Jurkat, Clone E6-1 (cell line): Measurements from ENCODE around the gene NOP56.
"Not testable (repeated sequence)": the region's sequence is repeated elsewhere in the genome, so short reads cannot be mapped to it uniquely, and the experiment has no call there.

ENCODE experiments used
- DNase-seq: peaks from one replicate; pipeline ENCODE4 v3.0.0-alpha.2; 2011; ENCODE audit warnings: low read depth, low spot score
- H3K4me3 ChIP-seq: 2 replicates; pipeline ENCODE4 v1.5.1; 2011; ENCODE audit warnings: mild to moderate bottlenecking, low read length, control low read depth, moderate library complexity

NOP56 gene

DNA sequence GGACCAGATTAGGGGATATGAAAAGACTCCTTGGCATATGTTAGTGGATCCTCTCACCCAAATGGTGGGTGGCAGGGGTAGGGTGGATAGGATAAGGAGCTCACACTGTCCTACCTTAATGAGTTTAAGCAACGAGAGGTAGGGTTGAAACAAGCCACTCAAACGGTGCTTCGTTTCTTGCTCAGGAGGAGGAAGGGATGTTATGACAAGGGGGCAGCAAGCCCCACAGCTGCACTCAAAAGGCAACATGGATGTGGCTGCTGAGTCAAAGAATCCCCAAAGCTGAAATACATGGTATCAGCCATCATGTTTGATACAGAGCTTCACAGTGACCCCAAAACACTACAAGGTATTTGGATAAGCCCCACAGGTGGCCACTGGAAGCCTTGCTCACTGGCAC lies 20.0 kb downstream of the NOP56 start:
- H3K4me3 ChIP-seq = no peak overlapping the region
- DNase-seq = no peak

DNA sequence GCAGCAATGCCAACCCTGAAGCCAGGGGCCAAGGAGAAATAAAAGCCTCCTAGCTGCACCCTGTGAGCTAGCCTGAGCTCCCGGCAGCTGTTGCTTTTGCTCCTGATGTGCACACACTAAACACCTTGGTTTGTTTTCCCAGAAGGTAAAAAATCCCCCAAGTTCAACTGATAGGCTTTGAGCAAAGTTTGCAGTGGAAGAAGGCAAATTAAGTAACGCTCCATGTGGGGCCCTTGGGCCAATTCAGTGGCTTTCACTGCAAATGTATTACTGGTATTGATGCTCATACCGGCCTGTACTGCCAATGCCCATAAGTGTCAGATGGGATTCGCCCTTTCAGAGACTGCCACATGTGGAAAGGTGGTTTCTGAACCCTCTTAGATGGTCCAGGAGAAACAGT lies 21.0 kb downstream of the NOP56 start:
- no peak overlapping the region for H3K4me3 ChIP-seq
- no peak for DNase-seq

DNA sequence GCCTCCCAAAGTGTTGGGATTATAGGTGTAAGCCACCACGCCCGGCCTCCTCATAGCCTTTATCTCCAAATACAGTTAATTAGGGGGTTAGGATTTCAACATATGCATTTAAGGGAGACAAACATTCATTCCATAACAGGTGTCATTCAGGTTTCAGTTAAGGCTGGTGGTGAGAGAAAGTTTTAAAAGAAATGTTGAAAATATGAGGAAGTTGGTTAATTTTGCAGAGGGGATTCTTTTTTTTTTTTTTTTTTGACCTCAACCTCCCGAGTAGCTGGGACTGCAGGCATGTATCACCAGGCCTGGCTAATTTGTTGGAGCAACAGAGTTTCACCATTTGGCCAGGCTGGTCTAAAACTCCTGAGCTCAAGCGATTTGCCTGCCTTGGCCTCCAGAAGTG lies 27.6 kb downstream of the NOP56 start:
- DNase-seq = no peak

DNA sequence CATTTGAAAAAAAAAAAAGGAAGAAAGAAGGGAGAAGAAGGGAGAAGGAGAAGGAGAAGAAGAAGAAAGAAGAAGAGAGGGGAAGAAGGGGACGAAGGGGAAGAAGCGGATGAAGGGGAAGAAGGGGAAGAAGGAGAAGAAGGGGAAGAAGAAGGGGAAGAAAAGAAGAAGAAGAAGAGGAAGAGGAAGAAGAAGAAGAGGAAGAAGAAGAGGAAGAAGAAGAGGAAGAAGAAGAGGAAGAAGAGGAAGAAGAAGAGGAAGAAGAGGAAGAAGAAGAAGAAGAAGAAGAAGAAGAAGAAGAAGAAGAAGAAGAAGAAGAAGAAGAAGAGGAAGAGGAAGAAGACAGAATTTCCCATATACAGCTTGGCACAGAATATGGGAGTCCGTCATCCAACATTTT lies 29.6 kb downstream of the NOP56 start:
- not testable (repeated sequence) for DNase-seq, H3K4me3 ChIP-seq

More for the DNA sequence above, 27.6 kb downstream of the NOP56 start:
- no peak overlapping the region for H3K4me3 ChIP-seq

DNA sequence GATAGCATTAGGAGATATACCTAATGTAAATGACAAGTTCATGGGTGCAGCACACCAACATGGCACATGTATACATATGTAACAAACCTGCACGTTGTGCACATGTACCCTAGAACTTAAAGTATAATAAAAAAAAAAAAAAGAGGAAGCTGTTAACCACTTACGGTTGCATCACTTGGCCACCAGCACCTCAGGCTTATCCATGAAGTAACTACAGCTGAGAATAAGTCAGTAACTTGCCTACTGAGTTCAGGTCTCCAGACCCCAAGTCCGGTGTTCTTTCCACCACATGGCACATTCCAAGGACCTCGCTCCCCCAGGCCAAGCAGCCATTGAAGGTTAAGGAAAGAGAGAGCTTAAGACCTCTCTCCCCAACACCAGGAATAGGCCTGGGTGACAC lies 32.4 kb downstream of the NOP56 start:
- peak; percentile 49 for DNase-seq
- H3K4me3 ChIP-seq = not testable (repeated sequence)

DNA sequence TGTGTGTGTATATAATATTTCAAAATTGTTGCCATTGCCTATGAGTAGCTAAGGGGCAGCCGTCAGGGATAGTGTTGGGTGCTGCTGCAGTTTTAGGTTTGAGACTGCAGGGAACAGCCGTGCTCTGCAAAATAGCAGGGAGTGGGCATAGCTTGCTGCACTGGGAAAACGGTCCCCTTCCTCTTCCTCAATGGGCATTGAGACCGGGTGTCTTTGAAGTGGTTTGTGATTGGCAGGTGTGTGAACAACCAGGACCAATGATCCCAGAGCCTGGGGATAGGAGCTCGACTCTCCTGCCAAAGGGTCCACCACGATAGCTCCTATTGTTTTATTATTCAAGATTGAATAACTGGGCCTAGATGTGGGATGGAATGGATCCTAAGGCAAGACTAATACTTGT lies 35.1 kb downstream of the NOP56 start:
- no peak for DNase-seq
- H3K4me3 ChIP-seq = peak overlapping the region; percentile 11; the same call in 1 of the 2 replicates

DNA sequence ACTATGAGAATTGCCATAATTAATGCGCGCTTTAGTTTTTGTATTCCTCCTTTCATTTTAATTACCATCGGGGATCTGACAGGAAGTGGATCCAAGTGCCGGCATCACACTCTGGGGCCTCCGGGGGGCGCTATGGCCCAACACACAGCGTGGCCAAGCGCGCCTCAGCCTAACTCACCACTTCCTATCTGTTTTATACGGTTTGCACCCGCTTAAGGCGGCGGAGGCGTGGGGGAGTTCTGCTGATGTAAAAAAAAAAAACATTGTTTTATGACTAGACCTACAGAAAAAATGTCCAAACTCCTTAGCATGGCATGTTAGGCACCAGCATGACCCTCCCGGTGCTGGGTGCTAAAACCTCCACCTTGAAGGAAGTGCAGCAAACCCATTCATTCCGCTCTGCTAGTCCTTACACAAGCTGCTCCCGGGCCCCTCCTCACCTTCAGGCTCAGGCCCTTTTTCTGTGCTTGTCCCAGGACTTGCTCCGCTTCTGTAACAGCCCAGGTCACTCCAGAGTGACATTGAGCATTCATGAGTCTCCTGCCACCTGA lies 35.7 kb downstream of the NOP56 start:
- DNase-seq = peak; percentile 83
- peak overlapping the region; percentile 23 for H3K4me3 ChIP-seq

DNA sequence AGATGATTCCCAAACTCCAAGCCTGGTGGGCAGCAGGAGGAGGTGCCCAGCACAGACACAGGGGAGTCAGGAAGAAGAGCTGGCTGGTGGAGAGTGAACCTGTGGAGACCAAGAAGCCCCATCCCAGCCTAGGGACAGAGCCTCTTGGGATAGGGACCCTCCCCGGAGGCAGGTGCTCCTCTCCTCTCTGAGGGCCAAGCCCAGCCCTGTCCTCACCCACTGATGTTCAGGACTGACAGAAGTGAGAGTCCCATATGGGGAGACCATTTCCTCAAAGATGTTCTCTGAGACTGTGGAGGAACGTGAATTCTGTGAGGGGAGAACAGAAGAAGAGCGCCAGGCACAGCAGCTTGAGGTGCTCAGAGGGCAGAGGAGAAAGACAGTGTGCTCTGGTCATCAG lies 37.8 kb downstream of the NOP56 start:
- DNase-seq = no peak
- no peak overlapping the region for H3K4me3 ChIP-seq

DNA sequence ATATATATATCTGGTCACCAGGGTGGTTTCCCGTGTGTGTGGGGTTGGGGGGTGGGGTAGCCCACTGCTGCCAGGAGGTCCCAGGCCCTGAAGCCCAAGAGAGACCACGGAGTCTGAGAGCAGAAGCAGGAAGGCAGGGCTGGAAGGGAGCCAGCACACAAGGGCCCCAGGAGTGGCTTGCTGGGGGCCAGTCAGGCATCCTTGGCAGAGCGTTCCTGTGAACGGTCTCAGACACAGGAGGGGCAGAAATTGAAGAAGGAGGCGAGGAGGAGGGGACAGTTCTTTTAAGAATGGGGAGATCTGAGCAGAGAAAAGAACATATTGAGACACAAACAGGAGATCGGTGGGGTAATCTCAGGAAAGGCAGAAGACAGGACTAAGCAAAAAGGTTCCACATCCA lies 38.3 kb downstream of the NOP56 start:
- DNase-seq = no peak

DNA sequence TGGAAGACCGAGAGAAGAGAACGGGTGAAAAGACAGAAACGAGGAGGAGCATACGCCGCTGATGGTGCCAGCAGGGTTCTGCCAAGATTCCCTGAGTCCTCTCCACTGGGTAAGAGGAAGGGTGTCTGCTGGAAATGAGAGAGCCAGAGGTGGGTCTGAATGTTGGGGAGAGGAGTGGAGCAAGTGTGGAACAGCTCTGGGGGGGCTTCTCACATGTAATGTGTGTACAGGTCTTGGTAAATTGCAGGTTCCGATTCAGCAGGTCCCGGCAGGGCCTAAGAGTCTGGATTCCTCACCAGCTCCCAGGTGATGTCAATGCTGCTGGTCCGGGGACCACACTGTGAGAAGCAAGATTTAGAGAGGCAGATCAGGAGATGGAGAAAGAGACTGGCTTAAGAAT lies 38.7 kb downstream of the NOP56 start:
- no peak for DNase-seq
- H3K4me3 ChIP-seq = no peak overlapping the region

More for the DNA sequence above, 38.3 kb downstream of the NOP56 start:
- no peak overlapping the region for H3K4me3 ChIP-seq

DNA sequence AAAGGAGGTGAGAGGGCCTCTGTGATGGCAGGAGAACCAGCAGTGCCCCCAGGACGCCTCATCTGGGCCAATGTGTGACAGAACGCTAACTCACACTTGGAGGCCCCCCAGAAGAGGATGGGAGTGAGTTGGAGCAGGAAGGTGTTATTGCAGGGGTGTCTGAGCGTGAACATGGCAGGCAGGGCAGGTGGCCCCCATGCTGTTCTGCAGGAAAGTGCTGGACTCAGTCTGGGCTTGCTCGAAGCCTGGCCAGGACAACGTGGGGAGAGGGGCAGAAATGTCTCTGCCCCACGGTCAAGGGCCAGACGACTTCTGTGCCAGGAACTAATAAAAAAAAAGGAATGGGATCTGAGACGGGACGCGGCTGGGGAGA lies 39.2 kb downstream of the NOP56 start:
- no peak overlapping the region for H3K4me3 ChIP-seq
- no peak for DNase-seq

DNA sequence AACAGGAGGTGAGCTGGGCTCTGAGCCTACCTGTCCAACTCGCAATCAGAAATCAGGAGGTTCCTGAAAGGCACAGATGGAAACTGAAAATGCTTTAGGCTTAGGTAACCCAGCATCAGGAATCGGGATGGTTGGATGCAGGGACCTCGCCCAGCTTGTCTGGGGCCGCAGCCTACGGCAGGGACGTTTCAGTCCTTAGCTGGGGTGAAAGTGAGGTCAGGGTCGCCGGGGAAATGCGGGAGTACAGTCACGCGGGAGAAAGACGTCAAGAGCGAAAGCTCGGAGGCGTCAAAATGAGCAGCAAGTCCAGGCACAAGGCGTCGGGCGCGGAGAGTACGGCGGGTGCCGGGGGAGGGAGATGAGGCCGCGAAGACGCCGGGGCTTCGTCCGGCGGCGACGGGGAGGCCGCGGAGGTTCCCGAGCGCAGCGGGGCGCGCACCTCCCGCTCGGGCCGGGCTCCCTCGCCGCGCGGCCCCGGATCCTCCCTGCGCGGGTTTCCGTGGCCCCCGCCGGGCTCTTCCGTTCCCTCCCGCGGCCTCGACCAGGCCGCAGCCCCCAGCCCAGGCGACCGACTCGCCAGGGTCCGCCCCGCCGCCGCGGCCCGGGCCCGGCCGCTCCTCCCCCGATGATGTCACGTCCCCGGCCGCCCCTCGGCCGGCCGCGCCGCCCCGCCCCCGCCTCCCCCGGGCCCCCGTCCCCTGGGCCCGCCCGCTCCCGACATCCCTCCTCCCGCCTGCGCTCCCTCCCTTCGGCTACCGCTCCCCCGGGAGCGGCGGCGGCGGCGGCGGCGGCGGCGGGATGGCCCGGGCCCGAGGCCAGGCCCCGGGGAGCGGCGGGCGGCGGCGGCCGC lies 39.8 kb downstream of the NOP56 start, which contains the start of gene EBF4:
Gene EBF4, plus strand, starts transcription at position 745 of the 850 bp plus-strand sequence. CDS start 866 bp downstream, outside the sequence.
- H3K4me3 ChIP-seq = peak within 1 kb of the TSS; percentile 25; the same call in 1 of the 2 replicates
- no peak for DNase-seq

DNA sequence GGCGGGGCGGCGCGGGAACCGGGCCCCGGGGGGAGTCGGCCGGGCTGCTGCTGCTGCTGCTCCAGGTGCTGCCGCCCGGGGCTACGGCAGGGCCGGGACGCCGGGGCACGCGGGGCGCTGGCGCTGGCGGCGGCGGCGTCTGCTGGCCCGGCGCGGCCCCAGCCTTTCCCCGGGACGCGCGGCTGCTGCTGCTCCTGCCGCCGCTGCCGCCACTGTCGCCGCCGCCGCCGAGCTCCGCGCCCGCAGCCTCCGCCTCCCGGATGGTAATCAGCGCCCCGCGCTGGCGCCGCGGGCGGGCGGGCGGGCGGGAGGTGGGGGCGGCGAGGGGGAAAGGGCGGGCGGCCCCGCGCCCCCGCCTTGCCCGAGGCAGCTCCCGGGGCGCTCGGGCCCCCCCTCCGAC lies 40.5 kb downstream of the NOP56 start:
- H3K4me3 ChIP-seq = no peak overlapping the region; the same call in 1 of the 2 replicates
- no peak for DNase-seq

DNA sequence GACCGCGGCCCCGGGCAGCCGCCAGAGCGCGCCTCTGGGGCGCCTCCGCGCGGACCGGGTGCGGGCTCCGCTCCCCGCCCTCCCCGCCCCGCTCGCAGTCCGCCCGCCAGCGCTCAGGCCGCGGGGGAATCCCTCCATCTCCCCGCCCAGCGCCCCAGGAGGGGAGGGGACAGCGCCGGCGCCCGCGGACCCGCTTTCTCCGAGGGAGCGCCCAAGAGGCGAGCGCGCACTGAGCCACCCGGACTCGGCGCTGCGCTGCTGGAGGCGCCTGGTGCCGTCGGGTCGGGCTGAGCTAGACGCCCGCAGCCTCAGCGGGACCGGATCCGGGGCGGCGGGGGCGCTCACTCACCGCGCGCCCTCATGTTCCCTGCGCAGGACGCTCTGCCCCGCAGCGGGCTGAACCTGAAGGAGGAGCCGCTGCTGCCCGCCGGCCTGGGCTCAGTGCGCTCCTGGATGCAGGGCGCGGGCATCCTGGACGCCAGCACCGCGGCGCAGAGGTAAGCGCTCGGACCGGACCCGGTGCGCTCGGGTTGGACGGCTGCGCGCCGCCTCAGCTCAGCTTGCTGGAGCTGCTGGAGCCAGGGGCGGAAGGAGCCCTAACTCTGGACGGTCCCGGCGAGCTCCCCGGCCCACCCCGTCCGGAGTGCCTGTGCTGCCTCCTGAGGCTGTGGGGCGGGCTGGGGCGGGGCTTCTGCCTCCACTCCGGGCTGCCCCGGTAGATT lies 41.0 kb downstream of the NOP56 start:
- no peak for DNase-seq
- H3K4me3 ChIP-seq = peak overlapping the region; percentile 25; the same call in 1 of the 2 replicates

DNA sequence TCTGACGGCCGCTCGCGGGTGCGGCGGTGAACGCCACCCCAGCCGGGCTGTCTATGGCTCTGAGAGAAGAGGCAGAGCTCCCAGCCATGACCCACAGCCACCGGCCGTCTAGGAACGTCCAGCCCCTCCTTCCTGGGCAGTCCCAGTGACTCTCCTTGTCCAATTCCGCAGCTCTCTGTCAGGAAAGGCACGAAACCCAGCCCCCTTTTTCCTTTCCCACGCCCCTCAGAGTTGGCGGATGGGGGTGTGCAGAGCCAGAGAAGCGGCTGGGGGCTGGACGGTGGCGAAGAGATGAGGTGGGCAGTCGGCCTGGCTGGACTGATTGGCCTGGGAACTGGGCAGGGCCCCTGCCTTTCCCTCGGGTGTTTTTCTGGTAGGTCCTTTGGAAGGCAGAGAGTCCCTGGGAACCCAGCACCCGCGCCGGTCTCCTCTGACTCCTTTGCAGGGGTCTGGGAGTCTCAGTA lies 41.6 kb downstream of the NOP56 start:
- H3K4me3 ChIP-seq = no peak overlapping the region
- no peak for DNase-seq

DNA sequence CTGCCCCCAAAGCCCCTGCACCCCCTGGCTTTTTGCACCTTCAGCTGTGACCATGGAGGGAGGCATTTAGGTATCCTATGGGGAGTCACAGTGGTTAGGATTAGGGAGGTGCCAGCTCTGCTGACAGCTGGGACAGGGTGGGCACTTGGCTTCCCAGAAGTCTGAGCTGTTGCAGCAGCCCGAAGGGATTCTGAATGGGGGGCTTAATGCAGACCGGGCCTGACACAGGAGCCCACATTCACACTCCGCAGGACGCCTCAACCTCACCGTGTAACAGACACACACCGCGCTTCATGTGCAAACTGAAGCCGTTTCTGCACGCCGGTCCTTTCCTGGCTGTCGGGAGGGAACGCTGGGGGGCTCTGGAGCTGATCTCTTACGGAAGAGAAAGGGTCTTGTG lies 42.1 kb downstream of the NOP56 start:
- H3K4me3 ChIP-seq = no peak overlapping the region
- DNase-seq = no peak

DNA sequence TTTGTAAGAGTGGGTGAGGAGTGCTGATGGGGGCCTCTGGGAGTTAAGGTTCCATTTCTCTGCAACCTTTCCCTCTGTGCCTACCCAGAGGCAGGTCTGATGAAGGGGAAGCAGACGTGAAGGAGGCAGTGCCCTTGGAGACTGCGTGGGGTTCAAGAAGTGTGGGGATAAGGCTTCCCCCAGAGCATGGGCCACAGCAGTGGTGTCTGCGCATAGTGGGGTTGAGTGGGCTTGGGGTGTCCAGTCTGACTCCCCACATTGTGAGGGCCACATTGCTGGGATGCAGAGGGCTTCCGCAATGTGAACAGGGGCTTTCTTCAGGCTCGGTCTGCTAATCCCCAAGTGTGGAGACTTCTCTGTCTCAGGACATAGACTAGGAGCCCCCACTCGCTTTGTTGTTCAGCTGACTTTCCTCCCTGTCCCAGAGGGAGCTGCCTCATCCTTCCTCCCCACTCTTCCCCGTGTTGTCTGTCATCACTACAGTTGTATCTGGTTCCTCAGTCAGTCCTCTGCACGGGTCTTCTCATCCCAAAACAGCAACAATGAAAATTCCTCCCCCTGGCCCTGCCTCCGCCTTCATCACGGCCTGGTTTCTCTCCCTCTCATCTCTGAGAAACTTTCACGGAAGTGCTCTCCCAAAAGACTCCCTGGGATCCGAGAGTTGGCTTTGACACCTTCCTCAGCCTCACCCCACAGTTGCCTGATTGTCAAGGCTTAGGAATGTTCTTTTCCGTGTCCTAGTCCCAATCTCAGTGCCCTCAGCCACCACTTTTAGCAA lies 43.0 kb downstream of the NOP56 start:
- DNase-seq = no peak
- no peak overlapping the region for H3K4me3 ChIP-seq

DNA sequence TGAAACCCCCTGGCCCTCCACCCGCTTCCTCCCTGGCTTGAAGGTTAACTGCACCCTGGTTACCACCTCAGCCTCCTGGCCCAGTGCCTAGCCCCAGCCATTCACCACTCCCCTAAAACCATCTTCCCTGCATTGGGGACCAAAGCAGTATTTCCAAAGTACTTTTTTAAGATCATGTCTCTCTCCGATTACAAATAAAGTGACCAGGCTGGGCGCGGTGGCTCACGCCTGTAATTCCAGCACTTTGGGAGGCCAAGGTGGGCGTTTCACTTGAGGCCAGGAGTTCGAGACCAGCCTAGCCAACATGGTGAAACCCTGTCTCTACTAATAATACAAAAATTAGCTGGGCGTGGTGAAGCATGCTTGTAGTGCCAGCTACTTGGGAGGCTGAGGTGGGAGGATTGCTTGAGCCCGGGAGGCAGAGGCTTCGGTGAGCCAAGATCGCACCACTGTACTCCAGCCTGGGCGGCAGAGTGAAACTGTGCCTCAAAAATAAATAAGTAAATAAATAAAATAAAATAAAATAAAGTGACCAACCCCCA lies 43.6 kb downstream of the NOP56 start:
- DNase-seq, H3K4me3 ChIP-seq: not testable (repeated sequence)

DNA sequence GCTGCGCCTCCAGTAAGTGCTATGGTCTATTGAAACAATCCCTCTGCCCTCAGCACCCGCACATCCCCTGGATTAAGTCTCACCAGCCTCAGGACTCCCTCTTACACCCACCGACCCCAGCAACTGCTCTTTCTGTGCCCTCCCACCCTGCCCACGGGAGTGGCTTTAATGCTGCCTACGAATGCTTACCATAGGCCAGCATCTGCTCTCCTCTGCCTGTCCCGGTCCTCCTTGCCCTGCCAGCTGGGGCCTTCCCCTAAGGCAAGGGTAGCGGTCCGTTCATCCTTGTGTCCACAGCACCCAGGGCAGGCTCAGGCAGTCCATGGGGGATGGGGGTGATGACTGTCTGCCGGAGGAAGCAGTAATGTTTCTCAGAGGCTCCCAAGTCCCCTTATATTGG lies 44.2 kb downstream of the NOP56 start:
- DNase-seq = no peak
- no peak overlapping the region for H3K4me3 ChIP-seq
